GM19467 (cell line): Measurements from ENCODE around the gene CD47.

Experiments
- ATAC-seq: cut with Tn5 transposase; IDR thresholded peaks from one replicate; pipeline ENCODE4 v1.9.1; 2021; ENCODE audit warnings: mild to moderate bottlenecking, moderate library complexity; ENCODE audit not compliant: unreplicated experiment

The CD47 gene

DNA sequence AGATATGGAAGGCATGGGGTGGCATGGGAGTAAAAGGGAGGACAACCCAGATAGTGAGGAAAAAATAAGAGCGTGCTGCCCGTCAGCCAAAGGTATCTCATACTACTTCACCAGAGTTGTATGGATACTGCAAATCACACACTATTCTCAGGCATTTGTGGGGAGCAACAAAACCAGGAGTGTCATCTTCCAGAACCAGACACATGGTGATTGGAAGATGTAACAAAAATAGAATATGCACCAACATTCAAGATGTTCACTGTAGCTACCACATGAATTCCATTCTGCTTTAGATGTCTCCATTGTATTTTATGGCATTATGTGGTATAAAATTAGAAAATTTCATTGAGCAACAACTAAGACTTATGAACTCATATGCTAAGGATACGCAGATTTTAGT is 34.9 kb downstream of the CD47 start:
- ATAC-seq: no peak

DNA sequence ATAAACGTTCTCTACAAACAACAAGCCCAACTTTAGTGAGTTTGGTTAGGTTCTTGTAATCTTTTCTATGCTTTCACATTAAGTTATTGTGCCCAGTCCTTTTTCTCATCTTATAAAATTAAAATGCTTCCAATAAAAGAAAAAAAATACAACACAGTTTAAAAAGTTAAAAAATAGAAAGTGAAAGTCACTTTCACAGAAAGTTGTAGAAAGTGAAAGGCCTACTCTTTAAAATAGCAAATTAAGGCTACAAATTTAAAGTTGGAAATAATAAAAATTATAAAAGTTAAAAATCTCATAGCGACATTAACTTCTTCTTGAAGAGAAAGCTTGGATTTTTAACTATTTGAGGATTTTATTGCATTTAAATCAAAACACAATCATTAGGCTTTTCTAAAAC is 35.9 kb downstream of the CD47 start:
- ATAC-seq: no peak

DNA sequence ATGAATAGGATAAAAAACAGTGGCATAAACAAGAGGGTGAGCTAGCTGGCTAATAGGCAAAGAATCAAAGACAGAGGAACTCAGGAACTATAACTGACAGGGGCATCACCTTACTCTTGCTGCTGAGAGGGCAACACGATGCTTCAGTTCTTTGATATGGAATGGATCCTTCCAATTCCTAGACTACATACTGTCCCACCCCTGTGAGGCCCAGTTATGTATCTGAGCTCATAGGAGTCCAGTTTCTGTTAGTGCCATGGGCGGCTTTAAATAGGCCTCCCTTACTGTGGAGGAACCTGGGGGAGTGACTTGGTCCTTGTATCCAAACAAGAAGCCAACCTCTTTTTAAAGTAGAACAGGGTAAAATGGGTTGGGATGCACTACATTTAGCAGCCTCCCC is 37.3 kb downstream of the CD47 start:
- ATAC-seq: no peak

DNA sequence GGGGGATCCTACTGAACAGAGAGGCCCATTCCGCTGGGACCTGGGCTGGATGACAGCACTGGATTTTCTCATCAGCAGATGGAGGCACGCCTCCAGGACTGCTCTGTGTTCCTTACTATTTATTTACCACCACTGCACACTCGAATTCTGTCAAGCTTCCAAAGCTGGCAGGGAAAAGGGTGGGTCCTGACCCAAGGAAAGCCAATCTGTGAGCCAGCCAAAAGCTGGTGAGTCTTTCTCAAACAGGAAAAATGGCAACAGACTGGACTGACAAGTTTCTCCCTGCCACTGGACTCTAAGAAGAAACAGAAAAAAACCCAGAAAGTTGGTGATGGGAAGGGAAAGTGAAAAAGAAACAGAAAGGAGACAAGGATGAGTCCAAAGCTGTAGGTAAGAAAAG is 37.8 kb downstream of the CD47 start:
- ATAC-seq: no peak

DNA sequence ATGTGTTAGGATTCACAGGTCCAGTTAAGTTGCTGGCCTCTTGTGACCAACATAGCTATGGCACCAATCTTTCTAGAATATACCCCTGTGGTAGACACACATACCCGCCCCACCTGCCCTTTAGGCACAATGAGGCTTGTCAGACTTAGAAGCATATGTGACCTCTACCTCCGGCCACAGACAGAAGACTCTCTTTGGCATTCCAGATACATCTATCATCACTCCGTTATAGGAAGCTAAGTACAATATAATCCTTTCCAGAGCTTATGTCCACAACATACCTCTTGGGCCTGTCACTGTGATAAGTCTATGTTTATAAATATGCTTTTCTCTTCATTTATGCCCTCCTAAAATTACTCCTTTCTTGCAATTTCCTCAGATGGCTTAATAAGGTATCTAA is 39.8 kb downstream of the CD47 start:
- no peak for ATAC-seq

DNA sequence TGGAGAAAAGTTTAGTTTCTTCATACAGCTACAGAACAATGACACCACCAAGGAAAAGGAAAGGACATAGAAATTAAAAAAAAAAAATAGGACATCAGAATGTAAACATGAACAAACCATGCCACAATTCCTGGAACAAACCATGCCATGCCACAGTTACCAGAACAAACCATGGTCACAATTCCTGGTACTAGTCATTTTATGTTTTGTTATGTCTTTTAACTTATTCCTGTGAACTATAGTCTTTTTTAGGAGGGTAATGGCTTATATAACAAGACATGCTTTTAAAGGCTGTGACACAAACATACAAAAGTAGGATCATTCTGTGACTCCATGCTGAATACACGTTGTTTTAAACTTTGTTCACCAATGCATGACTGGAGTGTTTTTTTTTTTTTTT is 42.8 kb downstream of the CD47 start:
- ATAC-seq: no peak

DNA sequence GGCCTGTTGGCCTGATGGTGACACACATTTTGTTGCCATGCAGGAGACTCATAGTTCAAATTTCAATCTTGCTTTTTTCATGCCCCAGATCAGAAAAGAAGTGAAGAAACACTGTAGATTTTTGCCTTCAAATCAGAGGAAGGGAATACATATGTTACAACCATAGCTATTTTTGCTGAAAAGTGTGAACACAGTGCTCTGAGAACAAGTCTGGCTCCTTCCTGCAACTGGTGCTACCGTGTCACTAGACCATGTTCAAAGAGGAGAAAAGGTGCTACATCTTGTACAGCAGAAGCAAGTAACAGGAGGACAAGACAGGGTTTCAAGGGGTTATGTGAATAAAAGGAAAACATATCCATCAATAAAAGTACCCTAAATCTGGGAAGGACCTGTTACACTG is 44.6 kb downstream of the CD47 start:
- no peak for ATAC-seq

DNA sequence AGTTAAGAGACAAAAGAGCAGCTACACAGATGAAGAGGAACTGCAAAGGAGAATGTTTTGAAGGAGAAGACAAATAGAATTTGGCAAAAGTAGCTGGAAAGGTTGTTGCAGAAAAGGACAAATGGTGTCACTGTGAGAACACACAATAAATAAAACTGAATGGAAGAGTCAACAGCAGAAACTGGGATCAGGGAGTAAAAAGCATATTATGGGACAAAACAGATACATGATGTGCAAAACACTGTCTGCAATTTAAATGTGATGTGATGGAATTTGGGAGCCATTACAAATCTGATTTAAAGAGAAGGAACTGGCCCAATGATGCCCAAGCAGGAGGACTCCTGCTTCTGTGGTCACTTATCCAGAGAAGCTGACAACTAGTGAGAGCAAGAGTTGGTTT is 46.1 kb downstream of the CD47 start:
- no peak for ATAC-seq

DNA sequence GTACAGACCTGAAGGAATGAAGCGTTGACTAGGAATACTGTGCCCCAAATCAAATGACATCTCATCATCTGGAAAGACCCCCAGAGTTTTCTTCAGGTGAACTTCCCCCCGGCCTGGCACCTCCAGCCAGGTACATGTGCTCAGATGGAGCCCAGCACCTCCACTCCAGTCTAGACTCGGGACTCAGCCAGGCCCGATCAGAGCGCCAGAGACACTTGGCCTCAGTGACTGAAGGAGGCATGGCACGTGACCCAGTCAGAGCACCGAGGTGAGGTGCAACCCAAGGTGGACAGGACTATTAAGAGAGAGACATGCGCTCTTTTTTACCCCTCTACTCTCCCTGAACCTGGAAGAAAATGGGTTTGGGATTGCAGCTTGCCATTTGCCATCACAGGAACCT is 48.5 kb downstream of the CD47 start:
- ATAC-seq: no peak

DNA sequence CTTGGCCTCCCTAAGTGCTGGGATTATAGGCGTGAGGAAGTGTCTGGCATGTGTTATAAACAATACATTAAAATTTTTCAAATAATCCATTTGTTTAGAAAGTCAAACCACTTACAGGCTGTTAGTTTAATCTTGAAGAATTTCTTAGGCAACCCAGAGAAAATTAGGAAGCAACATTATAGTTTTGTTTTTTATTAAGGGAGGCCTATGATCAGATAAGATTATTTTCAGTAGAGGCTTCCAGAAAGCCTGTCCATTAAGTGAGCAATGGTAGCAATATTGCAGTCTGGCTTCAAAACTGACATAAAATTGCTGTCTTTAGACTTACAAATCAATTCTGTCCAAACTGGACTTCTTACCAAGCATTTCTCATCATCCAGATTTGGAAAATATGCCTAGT is 49.6 kb downstream of the CD47 start:
- no peak for ATAC-seq

DNA sequence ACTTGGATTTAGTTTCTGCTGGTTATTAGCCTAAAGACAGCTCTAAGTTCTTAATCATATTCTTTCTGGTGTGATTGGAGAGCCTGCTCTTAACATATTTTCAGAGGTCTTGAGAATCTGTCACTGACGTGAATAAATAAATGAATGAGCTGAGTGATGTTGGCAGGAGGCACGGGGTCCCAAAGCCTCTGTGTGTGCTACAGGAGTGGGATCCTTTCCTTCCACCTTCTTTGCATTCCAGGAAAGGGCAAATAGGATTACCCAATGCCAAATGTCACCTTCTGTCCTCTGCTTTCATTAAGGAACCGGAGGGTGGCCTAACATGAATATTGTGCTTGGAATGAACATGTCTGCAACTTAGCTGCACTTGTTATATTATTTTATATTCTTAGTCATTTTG is 53.1 kb downstream of the CD47 start:
- ATAC-seq: no peak

DNA sequence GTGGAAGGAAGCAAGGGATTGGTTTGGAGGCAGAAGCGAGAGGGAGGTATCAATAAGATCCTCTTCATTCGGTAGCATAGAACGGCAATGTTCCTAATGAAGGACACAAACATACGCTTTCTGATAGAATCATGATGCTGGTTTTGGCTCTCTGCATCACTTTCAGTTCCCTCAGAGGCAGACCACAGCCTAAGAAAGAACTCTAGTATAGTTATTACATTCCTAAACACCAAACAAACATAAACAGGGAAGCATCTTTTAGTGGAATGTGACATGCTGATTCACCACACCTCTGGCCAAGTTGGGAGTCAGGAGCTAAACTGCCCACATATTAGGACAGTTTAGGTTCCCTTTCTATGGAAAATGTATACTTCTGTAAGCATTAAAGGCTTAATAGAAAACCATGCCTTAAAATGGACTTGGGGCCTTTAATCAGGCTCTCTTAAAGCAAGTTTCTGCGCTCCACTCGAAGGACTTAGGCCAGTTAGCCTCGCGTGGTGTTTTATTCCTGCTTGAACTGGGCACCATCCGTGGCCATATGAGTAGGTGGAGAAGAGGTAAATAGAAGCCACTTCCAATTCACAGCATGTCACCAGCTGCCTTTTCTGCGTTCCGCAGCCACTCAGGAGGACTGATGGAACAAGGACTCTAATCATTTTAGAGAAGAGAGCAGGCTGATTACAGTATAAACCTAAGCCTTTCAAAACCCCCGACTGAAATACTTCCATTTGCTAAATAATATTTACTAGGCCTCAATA is 53.7 kb downstream of the CD47 start:
- no peak for ATAC-seq

DNA sequence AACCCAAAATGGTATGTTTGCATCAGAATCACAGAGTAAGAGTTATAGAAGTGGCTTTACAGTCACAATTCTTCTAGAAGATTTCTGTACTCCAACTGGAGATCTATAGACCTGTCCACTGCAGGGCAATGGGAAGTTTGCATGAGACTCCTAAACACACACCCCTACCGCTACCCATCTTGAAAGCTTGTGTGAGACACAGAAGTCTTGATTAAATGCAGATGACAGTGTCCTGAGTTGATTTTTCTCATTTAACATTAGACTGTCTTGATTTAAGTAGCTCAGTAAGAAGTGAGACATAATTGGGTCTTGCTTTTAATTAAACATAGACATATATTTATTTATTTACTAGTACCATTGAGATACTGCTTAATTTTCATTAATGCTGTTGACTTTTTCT is 54.4 kb downstream of the CD47 start:
- ATAC-seq: no peak

DNA sequence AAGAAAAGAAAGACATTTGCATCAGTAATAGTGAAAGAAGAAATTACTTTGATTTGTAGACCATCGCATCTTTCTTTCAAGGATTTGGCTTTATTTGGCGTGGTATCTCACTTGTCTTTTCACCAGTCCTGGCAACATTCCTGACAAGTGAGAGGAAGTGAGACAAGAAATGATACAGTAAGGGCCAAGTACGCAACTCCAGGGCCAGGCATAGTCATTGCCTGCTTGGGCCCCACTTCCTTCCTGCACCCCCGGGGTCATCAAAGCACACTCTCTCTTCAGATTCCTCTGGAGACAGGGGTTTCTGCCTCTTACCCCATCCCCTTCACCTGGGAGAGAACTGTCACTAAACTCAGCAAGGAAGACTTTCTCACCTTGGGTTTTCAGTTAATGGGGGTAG is 55.1 kb downstream of the CD47 start:
- ATAC-seq: no peak

DNA sequence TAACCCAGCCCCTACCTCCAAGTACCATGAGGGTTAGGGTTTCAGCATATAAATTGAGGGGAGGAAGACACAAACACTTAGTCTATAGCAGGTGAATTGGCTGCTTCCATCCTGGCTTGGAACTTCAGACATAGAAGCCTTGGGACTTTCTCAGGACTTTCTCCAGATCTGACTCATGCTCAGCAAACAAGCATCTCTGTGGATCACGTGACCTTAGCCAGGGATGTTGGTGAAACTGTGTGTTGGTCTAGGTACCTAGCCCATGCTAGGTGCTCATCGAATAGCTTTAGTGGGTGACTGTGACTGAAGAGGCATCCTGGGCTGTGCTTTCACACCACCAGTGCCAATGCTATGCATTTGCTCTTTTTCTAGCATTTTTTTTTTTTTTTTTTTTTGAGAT is 58.9 kb downstream of the CD47 start:
- no peak for ATAC-seq

DNA sequence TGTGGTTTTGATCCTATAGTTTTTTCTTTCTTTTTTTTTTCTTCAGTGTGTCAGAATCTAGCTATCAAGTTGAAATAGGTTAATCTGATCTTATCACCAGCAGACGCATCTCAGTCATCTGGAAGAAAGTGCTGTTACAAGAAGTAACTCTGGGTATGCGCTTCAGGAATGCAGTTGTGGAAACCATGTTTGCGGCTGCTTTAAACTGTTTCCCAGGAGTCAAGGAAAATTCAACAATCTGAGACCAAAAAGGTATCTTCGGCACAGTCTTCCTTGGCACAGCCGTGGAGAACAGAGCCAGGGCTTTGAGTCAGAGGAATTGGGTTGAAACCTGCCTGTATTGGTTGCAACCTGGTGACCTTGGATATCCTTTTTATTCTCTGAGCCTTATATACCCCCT is 59.9 kb downstream of the CD47 start:
- ATAC-seq: no peak

DNA sequence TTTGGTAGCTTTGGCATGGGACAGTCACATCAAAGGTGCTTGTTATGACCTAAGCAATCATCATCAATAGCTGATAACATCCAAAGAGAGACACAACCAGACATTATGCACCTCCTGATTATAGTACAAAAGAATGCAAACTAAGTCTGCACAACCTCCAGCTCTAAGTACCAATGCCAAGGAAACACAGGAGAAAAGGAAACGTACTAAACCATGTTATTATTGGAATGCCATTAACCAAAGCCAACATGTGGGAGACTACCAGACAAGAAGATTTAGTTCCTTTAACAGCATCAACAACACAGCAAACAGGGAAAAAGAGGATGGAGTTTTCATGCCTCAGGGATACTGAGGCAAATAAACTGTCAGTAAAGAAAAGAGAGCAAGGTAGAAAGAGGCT is 61.4 kb downstream of the CD47 start:
- no peak for ATAC-seq

DNA sequence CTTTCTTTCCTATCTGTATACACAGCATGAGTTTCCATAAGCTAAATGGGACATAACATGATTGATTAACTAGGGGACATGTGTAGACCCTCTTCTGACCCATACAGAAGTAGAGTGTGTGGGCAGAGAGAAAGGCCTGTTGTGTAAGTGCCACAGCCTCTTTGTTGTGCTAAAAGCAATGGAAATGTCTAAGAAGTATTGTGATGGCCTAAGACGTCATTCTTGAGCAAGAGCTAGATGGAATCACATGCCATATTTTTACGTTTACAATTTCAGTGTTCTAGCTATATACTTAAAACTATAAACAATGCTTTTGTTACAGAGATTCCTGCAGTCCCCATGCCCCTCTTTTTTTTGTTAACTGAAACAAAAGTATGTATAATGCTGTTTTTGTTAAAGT is 61.9 kb downstream of the CD47 start:
- no peak for ATAC-seq

DNA sequence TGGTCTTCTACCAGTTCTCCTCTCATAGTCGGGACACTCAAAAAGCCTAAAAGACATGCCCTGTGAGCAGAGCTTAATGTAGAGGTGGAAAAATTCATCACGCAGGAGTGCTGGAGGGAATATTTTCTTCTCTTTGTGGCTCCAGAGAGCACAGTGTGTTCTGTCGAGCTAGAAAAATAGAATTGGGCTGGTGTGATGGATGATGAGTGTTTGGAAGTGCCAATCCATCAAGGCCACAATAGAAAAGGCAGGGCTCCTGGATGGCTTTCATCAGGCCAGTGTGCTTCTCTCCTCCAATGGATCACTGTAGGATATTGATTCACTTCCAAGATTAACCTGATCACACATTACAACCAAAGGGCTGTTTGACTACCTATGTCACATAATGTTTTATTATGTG is 65.7 kb downstream of the CD47 start:
- ATAC-seq: no peak

DNA sequence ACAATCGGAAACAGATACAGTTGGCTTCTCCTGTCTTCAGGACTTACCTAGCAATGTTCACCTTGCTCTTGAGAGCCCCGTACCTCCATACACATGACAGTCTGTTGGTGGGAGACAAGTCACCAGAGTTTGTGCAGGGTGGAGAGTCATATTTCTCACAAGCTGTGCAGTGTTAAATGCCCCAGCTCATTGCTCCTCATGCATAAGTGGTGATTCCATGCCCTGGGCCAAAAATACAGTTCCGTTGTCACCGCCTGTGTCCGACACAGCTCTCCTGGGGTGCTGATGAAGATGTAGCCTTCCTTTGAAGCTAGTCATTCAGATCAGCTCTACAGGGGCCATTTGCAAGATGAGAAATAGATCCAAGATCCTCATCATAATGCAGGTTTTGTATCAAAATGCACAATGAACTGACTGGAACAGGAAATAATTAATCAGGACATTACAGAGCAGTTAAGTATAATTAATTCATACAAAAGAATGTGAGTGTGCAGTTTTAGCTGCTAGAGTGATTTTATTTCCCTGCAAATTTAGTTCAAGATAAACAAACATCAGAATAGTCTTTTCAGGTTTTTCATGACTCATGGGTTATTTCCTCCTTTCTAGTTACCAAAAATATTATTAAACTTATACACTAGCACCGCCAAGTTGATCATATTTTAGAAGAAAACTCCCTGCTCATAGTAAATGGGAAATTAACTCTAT is 66.5 kb downstream of the CD47 start:
- no peak for ATAC-seq

DNA sequence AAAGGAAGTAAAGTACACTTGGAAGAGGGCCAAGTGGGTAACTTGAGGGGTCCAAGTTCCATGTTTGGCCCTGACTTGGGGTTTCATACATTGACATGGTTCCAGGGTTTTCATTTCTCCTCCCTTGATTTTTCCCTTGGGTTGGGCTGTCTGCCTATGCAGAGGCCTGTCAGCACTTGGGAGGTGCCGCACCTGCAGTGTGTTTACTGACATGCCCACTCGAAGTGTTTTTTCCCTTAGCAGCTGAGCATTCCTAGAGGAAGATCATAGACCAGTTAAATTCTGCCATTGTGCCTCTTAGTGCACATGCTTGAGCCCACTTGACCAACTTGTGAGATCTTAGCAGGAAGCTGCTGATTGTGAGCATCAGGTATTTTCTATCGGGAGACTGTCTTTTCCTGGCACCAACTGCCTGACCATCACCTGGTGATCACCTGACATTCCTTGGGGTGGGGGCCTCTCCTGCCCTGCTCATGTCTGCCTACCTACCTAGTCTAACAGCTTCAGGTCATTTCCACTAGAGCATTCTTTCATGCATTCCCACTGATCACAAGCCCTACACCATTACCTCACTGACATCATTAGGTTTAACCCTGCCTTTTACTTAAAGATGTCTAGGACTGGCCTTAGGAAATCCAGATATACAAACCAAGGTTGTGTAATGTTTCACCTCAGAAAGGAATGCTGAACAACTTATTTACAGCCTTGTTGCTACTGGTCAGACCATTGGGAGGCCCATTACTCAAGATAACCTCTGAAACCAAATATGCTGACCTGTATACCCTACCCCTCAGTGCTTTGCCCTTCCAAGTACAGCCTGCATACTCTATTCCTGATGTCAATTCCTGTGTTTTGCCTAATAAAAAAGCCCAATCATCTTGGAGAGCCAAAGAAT is 68.3 kb downstream of the CD47 start:
- ATAC-seq: no peak

DNA sequence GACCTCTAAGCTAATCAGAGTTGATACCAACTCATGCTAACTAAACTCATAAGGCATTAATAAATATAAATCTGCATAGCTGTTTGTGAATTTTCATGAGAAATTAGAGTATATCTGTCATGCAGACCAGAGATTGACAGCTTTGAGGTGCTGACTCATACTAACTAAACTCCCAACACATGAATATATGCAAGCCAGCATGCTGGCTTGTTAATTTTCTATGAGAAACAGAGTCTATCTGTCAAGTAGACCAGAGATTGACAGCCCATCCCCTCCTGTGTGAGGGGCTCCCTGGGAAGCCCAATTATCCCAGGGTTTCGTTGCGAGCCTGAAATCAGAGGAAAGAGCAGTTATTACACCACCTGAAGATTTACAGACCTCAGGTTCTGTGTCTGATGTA is 69.3 kb downstream of the CD47 start:
- ATAC-seq: no peak
